GM21529 (cell line): ENCODE measurements around the gene GOLGA6L26.
"Not testable (repeated sequence)": the region's sequence is repeated elsewhere in the genome, so short reads cannot be mapped to it uniquely, and the experiment has no call there.

Experiments used
- ATAC-seq: cut with Tn5 transposase; IDR thresholded peaks from one replicate; pipeline ENCODE4 v1.9.1; 2021; ENCODE audit not compliant: unreplicated experiment

The GOLGA6L26 gene, protein sequence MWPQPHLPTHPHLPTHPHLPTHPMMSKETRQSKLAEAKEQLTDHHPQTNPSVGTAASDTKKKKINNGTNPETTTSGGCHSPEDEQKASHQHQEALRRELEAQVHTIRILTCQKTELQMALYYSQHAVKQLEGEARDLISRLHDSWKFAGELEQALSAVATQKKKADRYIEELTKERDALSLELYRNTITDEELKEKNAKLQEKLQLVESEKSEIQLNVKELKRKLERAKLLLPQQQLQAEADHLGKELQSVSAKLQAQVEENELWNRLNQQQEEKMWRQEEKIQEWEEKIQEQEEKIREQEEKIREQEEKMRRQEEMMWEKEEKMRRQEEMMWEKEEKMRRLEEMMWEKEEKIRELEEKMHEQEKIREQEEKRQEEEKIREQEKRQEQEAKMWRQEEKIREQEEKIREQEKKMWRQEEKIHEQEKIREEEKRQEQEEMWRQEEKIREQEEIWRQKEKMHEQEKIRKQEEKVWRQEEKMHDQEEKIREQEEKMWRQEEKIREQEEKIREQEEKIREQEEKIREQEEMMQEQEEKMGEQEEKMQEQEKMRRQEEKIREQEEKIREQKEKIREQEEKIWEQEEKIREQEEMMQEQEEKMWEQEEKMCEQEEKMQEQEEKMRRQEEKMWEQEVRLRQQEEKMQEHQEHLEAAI

DNA sequence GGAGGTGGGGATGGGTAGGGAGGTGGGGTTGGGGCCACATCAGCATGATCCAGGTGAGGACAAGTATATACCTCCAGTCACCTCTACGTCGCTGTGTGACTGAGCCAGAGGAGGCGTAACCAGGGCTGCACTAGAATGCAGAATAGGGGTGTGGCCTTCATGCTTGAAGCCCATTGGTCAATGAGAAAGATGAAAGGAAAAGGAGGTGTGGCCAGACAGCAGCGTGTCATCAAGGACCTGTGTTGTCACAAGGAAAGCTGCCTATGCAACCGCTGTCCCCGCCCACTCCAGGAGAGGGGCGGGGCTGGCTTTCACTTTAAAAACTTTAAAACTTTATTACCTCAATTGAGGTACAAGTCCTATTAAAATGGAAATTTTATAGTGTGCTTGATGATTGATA lies at the start of gene GOLGA6L26:
GOLGA6L26 (minus strand) TSS at position 101 of the 400 bp plus-strand sequence; CDS start at position 40, 61 bp downstream.
- not testable (repeated sequence) for ATAC-seq

DNA sequence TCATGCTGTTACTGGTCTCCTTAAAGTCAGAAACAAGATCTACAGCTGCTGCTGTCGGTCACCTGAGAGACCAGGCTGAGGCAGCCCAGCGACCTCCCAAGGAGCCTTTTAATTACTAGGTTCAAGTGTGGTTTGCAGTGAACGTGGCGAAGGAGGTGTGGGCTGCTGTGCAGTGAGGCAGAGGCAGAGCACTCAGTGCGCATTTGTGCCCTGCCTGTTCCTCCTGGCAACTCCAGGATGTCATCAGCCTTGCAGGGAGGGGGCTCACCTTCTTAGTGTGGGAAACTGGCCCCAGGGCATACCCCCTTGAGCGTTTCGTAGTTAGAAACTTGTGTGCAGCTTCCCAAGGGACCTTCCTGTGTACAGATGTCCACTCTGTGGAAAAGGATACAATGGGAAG lies 47.2 kb upstream of the GOLGA6L26 start:
- ATAC-seq: not testable (repeated sequence)

DNA sequence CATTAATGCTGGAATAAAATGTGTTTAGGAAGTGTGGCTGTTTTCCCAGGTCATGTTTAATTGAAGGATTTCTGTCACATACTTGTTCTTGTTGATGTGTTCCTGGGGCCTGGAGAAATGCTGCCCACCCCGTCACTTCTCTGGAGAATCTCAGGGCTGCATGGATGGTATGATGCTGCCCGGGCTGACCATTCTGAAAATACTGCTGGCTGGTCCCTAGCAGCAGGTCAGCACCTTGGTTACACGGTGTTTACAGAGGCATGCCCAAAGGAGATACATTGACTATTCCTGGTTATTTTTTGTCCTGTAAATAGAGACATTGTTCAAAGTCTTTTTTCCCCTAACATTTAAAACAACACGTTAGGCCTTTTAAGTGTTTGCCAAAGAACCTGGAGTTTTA lies 46.7 kb upstream of the GOLGA6L26 start:
- ATAC-seq: not testable (repeated sequence)

DNA sequence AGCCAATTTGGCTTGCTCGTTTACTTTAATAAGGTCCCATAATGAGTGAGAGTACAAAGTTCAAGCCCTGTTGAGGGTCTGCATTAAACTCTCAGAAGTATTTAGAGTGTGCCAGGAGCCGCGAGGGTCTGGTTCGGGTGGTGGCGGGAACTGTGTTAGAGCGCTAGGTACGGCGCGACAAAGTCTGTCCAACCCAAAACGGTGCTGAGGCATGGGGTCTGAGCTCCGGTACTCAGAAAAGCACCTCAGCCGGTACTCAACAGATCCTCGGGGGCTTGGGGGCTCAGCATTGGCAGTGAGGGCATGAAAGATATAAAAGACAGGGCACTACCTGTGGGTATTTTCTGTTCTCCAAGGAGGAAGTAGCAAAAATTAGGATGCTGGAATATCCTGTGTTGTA lies 45.0 kb upstream of the GOLGA6L26 start:
- ATAC-seq: not testable (repeated sequence)

DNA sequence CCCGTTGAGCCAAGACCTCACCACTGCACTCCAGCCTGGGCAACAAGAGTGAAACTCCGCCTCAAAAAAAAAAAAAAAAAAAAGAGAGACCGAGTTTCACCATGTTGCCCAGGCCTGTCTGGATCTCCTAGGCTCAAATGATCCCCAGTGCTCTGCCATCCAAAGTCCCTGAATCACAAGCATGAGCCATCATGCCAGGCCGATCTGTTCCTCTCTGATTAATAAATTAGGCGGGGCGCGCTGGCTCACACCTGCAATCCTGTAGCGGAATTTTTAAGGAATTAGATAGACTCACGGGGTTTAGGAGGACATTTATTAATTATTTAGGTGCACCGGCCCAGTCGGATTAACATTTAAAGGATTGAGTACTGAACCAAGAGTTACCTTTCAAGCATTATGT lies 40.2 kb upstream of the GOLGA6L26 start:
- ATAC-seq: not testable (repeated sequence)

DNA sequence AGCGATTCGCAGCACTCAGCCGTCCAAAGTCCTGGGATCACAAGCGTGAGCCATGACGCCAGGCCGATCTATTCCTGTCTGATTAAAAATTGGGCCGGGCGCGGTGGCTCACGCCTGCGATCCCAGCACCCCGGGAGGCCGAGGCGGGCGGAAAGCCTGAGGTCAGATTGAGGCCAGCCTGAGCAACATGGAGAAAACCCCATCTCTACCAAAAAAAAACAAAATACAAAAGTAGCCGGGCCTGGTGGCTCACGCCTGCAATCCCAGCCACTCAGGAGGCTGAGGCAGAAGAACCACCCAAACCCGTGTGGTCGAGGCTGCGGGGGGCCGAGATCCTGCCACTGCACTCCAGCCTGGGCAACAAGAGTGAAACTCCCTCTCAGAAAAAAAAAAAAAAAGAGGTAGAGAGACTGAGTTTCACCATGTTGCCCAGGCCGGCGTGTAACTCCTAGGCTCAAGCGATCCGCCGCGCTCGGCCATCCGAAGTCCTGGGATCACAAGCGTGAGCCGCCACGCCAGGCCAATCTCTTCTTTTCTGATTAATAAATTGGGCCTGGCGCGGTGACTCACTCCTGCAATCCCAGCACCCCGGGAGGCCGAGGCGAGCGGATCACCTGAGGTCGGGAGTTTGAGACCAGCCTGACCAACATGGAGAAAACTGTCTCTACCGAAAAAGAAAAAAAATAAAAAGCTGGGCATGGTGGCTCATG lies 39.0 kb upstream of the GOLGA6L26 start:
- not testable (repeated sequence) for ATAC-seq

DNA sequence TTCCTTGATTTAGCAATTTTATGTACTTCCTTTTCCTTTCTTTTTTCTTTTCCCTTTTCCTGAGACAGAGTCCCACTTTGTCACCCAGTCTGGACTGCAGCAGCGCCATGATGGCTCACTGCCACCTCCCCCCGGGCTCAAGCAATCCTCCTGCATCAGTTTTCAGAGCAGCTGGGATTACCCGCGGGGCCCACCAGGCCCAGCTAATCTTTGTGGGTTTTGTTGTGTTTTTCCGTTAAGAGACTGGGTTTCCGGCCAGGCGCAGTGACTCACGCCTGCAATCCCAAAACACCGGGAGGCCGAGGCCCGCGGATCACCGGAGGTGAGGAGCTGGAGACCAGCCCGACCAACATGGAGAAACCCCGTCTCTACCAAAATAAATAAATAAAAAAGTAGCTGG lies 38.3 kb upstream of the GOLGA6L26 start:
- ATAC-seq: no peak

DNA sequence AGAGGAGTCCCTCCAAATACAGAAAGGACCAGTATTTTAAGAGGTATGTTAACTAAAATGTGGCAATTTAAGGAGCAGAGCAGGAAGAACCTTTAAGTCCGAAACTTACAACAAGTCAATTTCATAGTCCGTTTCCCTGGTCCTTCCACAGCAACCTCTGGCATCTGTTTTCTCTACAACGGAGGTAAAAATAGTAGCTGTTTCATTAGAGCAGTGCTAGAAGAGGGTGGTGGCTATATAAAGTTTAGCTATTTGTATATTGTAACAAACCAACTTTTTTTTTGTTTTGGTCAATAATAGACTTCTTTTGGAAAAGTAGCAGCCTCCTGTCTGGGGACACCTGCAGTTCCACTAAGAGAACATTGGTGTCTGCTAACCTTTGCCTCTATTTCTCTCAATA lies 37.9 kb upstream of the GOLGA6L26 start:
- ATAC-seq: not testable (repeated sequence)

DNA sequence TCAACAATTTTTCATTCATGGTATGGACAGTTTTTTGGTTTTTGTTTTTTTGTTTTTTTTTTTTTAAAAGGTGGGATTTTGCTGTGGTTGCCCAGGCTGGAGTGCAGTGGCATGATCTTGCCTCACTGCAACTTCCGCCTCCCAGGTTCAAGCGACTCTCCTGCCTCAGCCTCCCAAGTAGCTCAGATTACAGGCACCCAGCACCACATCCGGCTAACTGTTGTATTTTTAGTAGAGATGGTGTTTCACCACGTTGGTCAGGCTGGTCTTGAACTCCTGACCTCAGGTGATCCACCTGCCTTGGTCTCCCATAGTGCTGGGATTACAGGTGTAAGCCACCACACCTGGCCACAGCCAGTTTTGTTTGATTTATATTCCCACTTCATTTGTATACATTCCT lies 37.1 kb upstream of the GOLGA6L26 start:
- ATAC-seq: not testable (repeated sequence)

DNA sequence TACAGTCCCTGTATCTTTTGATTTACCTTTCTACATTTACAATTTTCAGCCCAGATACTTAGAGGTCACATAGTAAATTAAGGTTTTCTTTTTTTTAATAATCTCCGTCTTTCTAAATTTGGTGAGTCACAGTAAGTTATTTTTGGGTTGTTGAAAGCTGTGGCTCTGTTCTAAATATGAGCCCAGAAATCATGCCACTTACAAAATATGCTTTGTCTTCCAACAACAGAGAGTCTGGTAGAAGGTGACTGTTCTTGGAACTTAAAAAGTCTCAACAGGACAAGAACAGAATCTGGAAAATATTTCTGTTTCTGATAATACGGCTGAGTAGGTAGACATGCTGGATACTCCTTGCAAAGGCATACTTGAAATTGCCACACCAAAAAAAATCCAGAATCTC lies 36.6 kb upstream of the GOLGA6L26 start:
- no peak for ATAC-seq

DNA sequence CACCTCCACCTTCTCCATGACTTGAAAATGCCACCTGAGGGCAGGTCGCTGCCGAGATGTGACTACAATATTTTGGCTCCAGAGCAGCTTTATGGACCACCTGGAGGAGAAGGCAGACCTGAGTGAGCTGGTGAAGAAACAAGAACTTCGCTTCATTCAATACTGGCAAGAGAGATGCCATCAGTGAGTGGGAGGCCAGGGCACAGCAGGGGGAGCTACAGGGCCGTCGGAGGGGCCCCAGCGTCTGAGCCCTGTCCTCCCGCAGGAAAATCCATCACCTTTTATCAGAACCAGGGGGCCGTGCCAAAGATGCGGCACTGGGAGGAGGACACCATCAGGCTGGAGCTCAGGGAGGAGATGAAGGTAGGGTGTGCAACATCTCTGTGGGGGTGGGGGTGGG lies 30.3 kb upstream of the GOLGA6L26 start:
- not testable (repeated sequence) for ATAC-seq

DNA sequence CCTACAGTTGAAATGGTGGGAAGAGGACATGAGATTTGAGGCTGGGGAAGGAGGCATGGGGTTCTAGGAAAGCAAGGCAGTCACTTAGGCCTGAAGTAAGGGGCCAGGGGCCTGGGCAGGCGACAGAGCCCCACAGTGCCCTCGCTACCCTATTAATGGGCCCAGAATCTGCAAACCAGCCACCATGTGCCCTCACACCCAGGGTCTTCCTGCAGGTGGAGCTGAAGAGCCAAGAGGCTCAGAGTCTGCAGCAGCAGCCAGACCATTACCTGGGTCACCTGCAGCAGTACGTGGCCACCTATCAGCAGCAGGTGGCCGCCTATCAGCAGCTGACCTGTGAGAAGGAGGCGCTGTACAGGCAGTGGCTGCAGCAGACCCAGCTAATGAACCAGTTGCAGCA lies 28.6 kb upstream of the GOLGA6L26 start:
- ATAC-seq: not testable (repeated sequence)

DNA sequence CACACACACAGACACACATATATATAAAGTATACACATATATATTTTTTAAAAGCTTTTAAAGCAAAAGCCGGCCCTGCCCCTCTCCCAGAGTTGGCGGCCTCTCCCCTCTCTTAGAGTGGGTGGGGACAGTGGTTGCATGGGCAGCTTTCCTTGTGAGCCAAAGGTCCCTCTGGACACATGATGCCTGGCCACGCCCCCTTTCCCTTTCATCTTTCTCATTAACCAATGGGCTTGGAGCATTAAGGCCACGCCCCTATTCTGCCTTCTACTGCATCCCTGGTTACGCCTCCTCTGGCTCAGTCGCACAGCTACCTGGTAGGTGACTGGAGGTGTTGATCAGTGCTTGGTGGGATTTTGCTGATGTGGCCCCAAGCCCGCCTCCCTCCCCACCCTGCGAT lies 20.5 kb upstream of the GOLGA6L26 start, which contains the start of gene GOLGA8S:
GOLGA8S (plus strand) TSS at position 301 of the 400 bp plus-strand sequence; CDS start at position 363, 62 bp downstream.
- ATAC-seq: not testable (repeated sequence)

DNA sequence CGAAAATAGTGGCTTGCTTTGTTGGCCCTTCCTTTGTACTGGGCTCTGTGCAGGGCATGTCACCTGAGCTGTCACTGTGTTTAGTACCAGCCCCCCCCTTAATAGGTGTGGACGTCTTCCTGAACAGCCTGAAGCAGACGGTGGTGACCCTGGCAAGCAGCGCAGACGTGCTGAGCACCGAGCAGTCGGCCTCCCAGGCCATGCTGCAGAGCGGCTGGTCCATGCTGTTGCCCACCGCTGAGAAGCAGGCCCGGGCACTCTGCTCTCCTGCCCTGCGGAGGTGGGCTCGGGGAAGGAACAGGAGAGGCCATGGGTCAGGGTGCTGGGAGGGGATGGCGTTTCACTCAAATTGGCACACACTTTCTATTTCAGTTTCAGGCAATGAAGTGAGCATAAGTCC lies 22.8 kb downstream of the GOLGA6L26 start:
- not testable (repeated sequence) for ATAC-seq

DNA sequence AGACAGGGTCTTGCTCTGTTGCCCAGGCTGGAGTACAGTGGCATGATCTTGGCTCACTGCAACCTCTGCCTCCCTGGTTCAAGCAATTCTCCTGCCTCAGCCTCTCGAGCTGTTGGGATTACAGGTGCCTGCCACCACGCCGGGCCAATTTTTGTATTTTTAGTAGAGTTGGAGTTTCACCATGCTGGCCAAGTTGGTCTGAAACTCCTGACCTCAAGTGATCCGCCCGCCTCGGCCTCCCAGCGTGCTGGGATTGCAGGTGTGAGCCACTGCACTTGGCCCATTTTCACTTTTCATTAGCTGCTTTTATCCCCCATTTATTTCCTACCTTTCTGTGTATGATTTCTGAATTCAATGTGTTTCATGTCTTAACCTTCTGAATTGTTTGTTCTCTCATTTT lies 28.1 kb downstream of the GOLGA6L26 start:
- ATAC-seq: not testable (repeated sequence)

DNA sequence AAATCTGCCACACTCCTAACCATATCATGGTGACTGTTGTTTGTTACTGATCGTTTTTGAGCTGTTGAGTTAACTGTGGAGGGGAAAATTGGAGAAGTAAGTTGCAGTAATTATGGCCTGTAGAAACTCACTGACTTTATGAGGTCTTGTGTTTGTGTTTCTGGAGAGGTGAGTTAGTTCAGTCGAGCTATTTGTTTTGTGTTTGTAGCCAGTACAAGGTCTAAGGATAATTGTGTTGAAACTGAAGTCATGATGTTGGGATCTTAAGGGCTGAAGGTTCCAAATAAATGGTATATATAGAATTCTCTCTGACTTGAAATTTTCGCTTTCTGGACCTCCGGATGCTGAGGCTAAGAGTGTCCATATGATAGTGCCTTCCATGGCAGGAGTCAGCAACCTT lies 29.2 kb downstream of the GOLGA6L26 start:
- not testable (repeated sequence) for ATAC-seq

DNA sequence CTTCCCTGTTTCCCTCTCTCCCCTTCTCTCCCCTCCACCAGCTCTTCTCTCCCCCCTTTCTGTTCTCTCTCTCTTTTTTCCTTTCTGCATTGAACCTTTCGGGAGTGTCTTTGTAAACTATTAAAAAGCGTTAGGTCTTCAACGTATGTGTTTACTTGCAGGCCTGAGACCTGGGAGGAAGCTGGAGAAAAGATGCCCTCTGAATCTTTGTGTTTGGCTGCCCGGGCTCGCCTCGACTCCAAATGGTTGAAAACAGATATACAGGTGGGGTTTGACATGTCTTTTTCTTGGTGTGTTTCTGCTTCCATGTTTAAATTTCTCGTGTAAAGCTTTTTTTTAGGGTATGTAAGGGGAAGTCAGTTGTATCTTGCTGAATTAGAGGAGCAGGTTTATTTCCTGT lies 29.7 kb downstream of the GOLGA6L26 start:
- not testable (repeated sequence) for ATAC-seq

DNA sequence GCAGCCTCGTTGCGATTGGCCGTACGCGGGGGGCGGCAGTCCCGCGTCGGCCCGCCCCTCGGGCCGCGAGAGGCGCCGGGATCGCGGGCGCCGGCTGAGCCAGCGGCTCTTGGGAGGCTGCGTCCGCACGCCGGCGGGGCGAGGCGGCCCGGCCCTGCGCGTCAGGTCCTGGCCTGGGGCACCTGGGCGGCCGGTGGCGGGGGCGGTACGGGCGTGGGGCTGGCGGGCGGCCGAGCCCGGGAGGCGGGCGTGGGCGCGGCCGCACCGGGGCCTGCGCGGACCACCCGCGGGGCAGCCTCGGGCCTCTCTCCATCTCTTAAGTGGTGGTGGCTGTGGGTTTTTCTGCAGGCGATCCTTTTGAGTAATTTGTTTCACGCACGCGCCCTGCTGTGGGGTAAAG lies 30.3 kb downstream of the GOLGA6L26 start:
- peak; percentile 29 for ATAC-seq

DNA sequence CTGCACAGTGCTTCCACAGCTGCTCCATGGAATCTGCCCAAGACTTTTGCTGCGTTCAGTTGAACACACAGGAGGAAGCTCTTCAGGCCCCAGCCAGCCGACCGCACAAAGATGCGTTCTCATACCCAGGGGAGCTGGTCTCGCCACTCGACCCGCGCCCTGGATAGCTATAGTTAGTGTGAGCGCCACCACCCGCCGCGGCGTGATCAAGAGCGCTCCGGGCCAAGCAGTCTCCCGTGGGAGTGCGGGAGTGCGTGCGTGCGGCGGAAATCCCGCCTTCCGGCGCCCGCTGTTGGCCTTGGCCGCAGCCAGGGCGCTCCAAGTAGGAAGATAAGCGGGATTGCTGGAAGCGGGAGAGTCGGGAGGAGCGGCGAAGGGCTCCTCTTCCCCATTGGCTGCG lies 30.8 kb downstream of the GOLGA6L26 start:
- ATAC-seq: peak; percentile 59
